ENCODE data around the gene CACNA1C. TPM values are rescaled to one million over a fixed set of nuclear protein-coding genes. Genes with fewer than 3 reads are reported as not detected.

The CACNA1C gene
- total RNA-seq, 2 donors from 2014 or later: 0.86 to 6.3 TPM

DNA sequence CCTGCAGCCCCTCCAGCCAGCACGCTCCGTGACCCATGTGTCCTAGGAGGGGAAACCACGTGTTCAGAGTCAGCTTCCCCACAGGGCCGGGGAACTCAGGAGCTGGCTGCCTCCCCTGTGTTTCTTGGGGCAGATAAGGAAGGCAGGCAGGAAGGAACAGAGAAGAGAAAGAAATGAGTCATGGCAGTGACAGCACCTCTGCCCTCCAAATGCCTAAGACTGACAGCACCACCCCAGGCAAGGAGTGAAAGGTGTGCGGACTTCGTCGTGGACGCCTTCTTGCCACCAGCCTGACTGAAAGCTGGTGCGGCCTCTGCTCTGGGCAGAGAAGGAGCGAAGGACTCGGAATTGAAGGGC, 575.0 kb downstream of the CACNA1C start:
- no peaks in the 10 kb centered on the region for H3K9me3 Mint-ChIP-seq
- H3K4me1 Mint-ChIP-seq: peaks cover 20% of the 10 kb centered on the region
- Histone ChIP-seq H3K9me3 (ENCODE audit: control insufficient read depth, low read length) (no peaks in the 10 kb centered on the region), H3K27ac (ENCODE audit: low read depth, low read length) (no peak overlapping the region), H3K27me3 (ENCODE audit: control insufficient read depth, insufficient read depth, low read length, poor library complexity, severe bottlenecking) (no peaks in the 10 kb centered on the region), H3K4me1 (ENCODE audit: control insufficient read depth, insufficient read depth, low read length) (no peaks in the 10 kb centered on the region), H3K4me3 (ENCODE audit: low read length) (no peak overlapping the region), H3K9ac (ENCODE audit: extremely low read depth, low read length, poor library complexity, severe bottlenecking) (no peak overlapping the region), H3K36me3 (ENCODE audit: control insufficient read depth, insufficient read depth, low read length) (no peaks in the 10 kb centered on the region)
- peak overlapping the region; percentile 18 for H3K27ac Mint-ChIP-seq
- no peak for DNase-seq
- H3K36me3 Mint-ChIP-seq (ENCODE audit: low read depth): no peaks in the 10 kb centered on the region
- H3K4me3 Mint-ChIP-seq: no peak overlapping the region
- peaks cover 22% of the 10 kb centered on the region for H3K27me3 Mint-ChIP-seq (ENCODE audit: insufficient read depth)
- WGBS, 2 experiments (ENCODE audit: insufficient coverage in 1 of 2, insufficient read length in 1 of 2): 81 to 91% methylated on average over 6 to 11 of the region's 11 CpGs
- TF ChIP-seq, protein P1, sequence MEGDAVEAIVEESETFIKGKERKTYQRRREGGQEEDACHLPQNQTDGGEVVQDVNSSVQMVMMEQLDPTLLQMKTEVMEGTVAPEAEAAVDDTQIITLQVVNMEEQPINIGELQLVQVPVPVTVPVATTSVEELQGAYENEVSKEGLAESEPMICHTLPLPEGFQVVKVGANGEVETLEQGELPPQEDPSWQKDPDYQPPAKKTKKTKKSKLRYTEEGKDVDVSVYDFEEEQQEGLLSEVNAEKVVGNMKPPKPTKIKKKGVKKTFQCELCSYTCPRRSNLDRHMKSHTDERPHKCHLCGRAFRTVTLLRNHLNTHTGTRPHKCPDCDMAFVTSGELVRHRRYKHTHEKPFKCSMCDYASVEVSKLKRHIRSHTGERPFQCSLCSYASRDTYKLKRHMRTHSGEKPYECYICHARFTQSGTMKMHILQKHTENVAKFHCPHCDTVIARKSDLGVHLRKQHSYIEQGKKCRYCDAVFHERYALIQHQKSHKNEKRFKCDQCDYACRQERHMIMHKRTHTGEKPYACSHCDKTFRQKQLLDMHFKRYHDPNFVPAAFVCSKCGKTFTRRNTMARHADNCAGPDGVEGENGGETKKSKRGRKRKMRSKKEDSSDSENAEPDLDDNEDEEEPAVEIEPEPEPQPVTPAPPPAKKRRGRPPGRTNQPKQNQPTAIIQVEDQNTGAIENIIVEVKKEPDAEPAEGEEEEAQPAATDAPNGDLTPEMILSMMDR (conservative IDR thresholded peaks at IDR 0.05): no peak

DNA sequence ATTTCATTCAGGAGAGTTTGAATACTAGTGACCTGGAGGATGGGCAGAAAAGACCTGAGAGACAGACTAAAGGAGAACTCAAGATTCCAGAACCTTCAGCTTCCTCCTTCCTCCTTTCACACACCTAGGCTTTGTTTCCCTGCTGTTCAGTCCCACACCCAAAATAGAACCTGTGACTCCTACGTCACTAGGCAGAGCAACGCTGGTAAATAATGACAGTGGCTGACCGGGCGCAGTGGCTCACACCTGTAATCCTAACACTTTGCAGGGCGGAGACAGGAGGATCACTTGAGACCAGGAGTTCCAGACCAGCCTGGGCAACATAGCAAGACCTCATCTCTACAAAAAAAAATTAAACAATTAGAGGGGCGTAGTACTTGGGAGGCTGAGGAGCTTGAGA, 575.6 kb downstream of the CACNA1C start:
- no peak overlapping the region for H3K4me3 Mint-ChIP-seq
- TF ChIP-seq, protein P1 (conservative IDR thresholded peaks at IDR 0.05): no peak
- Histone ChIP-seq H3K27me3 (ENCODE audit: control insufficient read depth, insufficient read depth, low read length, poor library complexity, severe bottlenecking) (no peaks in the 10 kb centered on the region), H3K9me3 (ENCODE audit: control insufficient read depth, low read length) (no peaks in the 10 kb centered on the region), H3K27ac (ENCODE audit: low read depth, low read length) (no peak overlapping the region), H3K4me3 (ENCODE audit: low read length) (no peak overlapping the region), H3K9ac (ENCODE audit: extremely low read depth, low read length, poor library complexity, severe bottlenecking) (no peak overlapping the region), H3K36me3 (ENCODE audit: control insufficient read depth, insufficient read depth, low read length) (no peaks in the 10 kb centered on the region), H3K4me1 (ENCODE audit: control insufficient read depth, insufficient read depth, low read length) (no peaks in the 10 kb centered on the region)
- H3K9me3 Mint-ChIP-seq: no peaks in the 10 kb centered on the region
- peaks cover 20% of the 10 kb centered on the region for H3K4me1 Mint-ChIP-seq
- WGBS, 2 experiments (ENCODE audit: insufficient coverage in 1 of 2, insufficient read length in 1 of 2): 93 to 100% methylated on average over 1 to 6 of the region's 6 CpGs
- H3K27me3 Mint-ChIP-seq (ENCODE audit: insufficient read depth): peaks cover 24% of the 10 kb centered on the region
- H3K36me3 Mint-ChIP-seq (ENCODE audit: low read depth): no peaks in the 10 kb centered on the region
- no peak overlapping the region for H3K27ac Mint-ChIP-seq
- DNase-seq: no peak

DNA sequence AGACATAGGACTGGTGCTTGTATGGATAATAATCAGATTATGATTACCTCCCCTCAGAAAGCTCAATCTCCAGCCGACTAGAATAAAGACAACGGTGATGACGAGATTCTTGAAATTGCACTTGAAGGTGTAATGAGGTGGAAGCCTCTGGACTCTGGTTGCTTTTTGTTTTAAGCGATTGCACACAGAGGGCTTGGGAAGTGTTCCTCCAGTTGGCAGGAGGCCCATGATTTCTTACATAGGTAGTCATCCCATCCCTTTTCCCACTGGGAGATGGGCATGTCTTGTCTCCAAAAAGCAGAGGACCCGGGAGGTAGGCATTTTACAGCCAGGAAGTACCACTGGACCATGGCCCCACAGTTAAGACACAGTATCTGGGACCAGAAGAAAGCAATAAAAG, 576.3 kb downstream of the CACNA1C start:
- Histone ChIP-seq H3K27ac (ENCODE audit: low read depth, low read length) (no peak overlapping the region), H3K27me3 (ENCODE audit: control insufficient read depth, insufficient read depth, low read length, poor library complexity, severe bottlenecking) (no peaks in the 10 kb centered on the region), H3K4me1 (ENCODE audit: control insufficient read depth, insufficient read depth, low read length) (no peaks in the 10 kb centered on the region), H3K9ac (ENCODE audit: extremely low read depth, low read length, poor library complexity, severe bottlenecking) (no peak overlapping the region), H3K4me3 (ENCODE audit: low read length) (no peak overlapping the region), H3K9me3 (ENCODE audit: control insufficient read depth, low read length) (no peaks in the 10 kb centered on the region), H3K36me3 (ENCODE audit: control insufficient read depth, insufficient read depth, low read length) (no peaks in the 10 kb centered on the region)
- Mint-ChIP-seq H3K27ac (no peak overlapping the region), H3K4me3 (no peak overlapping the region), H3K27me3 (ENCODE audit: insufficient read depth) (peaks cover 26% of the 10 kb centered on the region), H3K9me3 (no peaks in the 10 kb centered on the region), H3K36me3 (ENCODE audit: low read depth) (no peaks in the 10 kb centered on the region), H3K4me1 (peaks cover 20% of the 10 kb centered on the region)
- DNase-seq: no peak
- TF ChIP-seq, protein P1 (conservative IDR thresholded peaks at IDR 0.05): no peak
- WGBS, 2 experiments (ENCODE audit: insufficient coverage in 1 of 2, insufficient read length in 1 of 2): 90 to 95% methylated on average over 4 to 5 of the region's 5 CpGs

Measured in endodermal cell (in vitro differentiated cells).